SK-N-SH treated with all-trans-retinoic acid at 6 μM for 48 hours (cell line): Measurements from ENCODE around the gene TREML4.

Experiments
- CSDC2 ChIP-seq: fragments of 250-450 bp; sonication (Bioruptor Pico); IDR thresholded peaks from 2 replicates; pipeline ENCODE4 v1.5.0; 2020; ENCODE audit warnings: mild to moderate bottlenecking, moderate library complexity
- ESRRG ChIP-seq: fragments of 250-450 bp; sonication (Bioruptor Pico); IDR thresholded peaks from 2 replicates; pipeline ENCODE4 v1.6.1; 2021; ENCODE audit warnings: mild to moderate bottlenecking
- OSR1 ChIP-seq: fragments of 250-450 bp; sonication (Bioruptor Pico); IDR thresholded peaks from 2 replicates; pipeline ENCODE4 v1.8.0; 2022; ENCODE audit warnings: moderate library complexity, mild to moderate bottlenecking, inconsistent platforms
- PPARA ChIP-seq: fragments of 250-450 bp; sonication (Bioruptor Pico); IDR thresholded peaks from 2 replicates; pipeline ENCODE4 v1.5.0; 2020; ENCODE audit warnings: mild to moderate bottlenecking, borderline replicate concordance
- ZFP30 ChIP-seq: fragments of 450-650 bp; formaldehyde crosslinking; IDR thresholded peaks from 2 replicates; pipeline ENCODE4 v1.5.0; 2022; ENCODE audit warnings: mild to moderate bottlenecking, moderate library complexity
- ZNF8 ChIP-seq: fragments of 450-650 bp; formaldehyde crosslinking; IDR thresholded peaks from 2 replicates; pipeline ENCODE4 v1.5.0; 2020; ENCODE audit warnings: mild to moderate bottlenecking, moderate library complexity
- TF ChIP-seq, protein P1 (sequence below): fragments of 250-450 bp; sonication (Bioruptor Pico); IDR thresholded peaks from 2 replicates; pipeline ENCODE4 v1.5.0; 2020; ENCODE audit warnings: mild to moderate bottlenecking, moderate library complexity
- TF ChIP-seq, protein P2 (sequence below): fragments of 250-450 bp; sonication (Bioruptor Pico); IDR thresholded peaks from 2 replicates; pipeline ENCODE4 v1.8.0; 2020; ENCODE audit warnings: mild to moderate bottlenecking, moderate library complexity, borderline replicate concordance
- TF ChIP-seq, protein P3 (sequence below): fragments of 250-450 bp; sonication (Bioruptor Pico); IDR thresholded peaks from 2 replicates; pipeline ENCODE4 v1.8.0; 2021; ENCODE audit warnings: low read depth, mild to moderate bottlenecking, moderate library complexity, borderline replicate concordance

DNA sequence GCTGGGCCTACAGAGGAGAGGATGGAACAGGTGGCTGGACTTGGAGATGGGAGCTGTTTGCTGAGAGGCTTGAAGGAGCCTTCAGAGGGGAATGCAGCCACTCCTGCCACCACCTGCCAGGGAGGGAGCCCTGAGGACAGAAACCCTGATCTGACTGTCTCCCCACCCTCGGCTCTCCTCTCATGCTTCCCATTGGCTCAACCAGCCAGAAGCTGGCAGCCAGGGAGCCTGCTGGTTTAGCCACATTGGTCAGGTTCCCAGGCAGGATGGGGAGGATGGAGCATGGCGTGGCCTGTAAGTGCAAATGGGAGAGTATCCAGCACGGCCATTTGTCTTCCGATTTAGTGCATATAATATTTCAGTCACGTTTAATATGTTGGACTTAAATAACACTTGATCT is 45.6 kb downstream of the TREML4 start:
- TF ChIP-seq OSR1 (CRISPR knock-in tag), result no peak
- TF ChIP-seq, protein P1, sequence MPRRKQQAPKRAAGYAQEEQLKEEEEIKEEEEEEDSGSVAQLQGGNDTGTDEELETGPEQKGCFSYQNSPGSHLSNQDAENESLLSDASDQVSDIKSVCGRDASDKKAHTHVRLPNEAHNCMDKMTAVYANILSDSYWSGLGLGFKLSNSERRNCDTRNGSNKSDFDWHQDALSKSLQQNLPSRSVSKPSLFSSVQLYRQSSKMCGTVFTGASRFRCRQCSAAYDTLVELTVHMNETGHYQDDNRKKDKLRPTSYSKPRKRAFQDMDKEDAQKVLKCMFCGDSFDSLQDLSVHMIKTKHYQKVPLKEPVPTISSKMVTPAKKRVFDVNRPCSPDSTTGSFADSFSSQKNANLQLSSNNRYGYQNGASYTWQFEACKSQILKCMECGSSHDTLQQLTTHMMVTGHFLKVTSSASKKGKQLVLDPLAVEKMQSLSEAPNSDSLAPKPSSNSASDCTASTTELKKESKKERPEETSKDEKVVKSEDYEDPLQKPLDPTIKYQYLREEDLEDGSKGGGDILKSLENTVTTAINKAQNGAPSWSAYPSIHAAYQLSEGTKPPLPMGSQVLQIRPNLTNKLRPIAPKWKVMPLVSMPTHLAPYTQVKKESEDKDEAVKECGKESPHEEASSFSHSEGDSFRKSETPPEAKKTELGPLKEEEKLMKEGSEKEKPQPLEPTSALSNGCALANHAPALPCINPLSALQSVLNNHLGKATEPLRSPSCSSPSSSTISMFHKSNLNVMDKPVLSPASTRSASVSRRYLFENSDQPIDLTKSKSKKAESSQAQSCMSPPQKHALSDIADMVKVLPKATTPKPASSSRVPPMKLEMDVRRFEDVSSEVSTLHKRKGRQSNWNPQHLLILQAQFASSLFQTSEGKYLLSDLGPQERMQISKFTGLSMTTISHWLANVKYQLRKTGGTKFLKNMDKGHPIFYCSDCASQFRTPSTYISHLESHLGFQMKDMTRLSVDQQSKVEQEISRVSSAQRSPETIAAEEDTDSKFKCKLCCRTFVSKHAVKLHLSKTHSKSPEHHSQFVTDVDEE, result no peak
- no peak for TF ChIP-seq ESRRG (CRISPR knock-in tag)
- TF ChIP-seq, protein P2, sequence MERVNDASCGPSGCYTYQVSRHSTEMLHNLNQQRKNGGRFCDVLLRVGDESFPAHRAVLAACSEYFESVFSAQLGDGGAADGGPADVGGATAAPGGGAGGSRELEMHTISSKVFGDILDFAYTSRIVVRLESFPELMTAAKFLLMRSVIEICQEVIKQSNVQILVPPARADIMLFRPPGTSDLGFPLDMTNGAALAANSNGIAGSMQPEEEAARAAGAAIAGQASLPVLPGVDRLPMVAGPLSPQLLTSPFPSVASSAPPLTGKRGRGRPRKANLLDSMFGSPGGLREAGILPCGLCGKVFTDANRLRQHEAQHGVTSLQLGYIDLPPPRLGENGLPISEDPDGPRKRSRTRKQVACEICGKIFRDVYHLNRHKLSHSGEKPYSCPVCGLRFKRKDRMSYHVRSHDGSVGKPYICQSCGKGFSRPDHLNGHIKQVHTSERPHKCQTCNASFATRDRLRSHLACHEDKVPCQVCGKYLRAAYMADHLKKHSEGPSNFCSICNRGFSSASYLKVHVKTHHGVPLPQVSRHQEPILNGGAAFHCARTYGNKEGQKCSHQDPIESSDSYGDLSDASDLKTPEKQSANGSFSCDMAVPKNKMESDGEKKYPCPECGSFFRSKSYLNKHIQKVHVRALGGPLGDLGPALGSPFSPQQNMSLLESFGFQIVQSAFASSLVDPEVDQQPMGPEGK (CRISPR knock-in tag), result no peak
- no peak for TF ChIP-seq PPARA (CRISPR knock-in tag)
- TF ChIP-seq ZFP30, result no peak
- TF ChIP-seq, protein P3, sequence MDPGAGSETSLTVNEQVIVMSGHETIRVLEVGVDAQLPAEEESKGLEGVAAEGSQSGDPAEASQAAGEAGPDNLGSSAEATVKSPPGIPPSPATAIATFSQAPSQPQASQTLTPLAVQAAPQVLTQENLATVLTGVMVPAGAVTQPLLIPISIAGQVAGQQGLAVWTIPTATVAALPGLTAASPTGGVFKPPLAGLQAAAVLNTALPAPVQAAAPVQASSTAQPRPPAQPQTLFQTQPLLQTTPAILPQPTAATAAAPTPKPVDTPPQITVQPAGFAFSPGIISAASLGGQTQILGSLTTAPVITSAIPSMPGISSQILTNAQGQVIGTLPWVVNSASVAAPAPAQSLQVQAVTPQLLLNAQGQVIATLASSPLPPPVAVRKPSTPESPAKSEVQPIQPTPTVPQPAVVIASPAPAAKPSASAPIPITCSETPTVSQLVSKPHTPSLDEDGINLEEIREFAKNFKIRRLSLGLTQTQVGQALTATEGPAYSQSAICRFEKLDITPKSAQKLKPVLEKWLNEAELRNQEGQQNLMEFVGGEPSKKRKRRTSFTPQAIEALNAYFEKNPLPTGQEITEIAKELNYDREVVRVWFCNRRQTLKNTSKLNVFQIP (CRISPR knock-in tag), result no peak
- no peak for TF ChIP-seq ZNF8 (CRISPR knock-in tag)
- TF ChIP-seq CSDC2 (CRISPR knock-in tag), result no peak
